HepG2 (cell line): ENCODE measurements around the gene ZSCAN21. TPM values are rescaled to one million over a fixed set of nuclear protein-coding genes. Genes with fewer than 3 reads are reported as not detected.

ENCODE experiments used
- KMT2B ChIP-seq: IDR thresholded peaks from 2 replicates; pipeline ENCODE4 v1.6.1; 2016; ENCODE audit warnings: missing genetic modification reagents, missing compliant biosample characterization
- WIZ ChIP-seq: sonication (generic); formaldehyde crosslinking; IDR thresholded peaks from 2 replicates; pipeline ENCODE4 v1.5.1; 2020; ENCODE audit warnings: mild to moderate bottlenecking, missing genetic modification reagents
- ZFP36L2 ChIP-seq: sonication (generic); formaldehyde crosslinking; IDR thresholded peaks from 2 replicates; pipeline ENCODE4 v1.4.0; 2020; ENCODE audit warnings: missing genetic modification reagents
- ZNF782 ChIP-seq: sonication (generic); formaldehyde crosslinking; IDR thresholded peaks from 2 replicates; pipeline ENCODE4 v1.4.0; 2020; ENCODE audit warnings: missing genetic modification reagents, mild to moderate bottlenecking, borderline replicate concordance
- polyA plus RNA-seq, 8 experiments: library from polyadenylated mRNA; depleted of rRNA in 3 of 8; stranded (reverse) in 7 of 8; unstranded in 1 of 8; fragments of >200 nt; fragmentation: Illumina TruSeq in 4 of 8; extraction: Trizol in 4 of 8; gene quantifications; 2 replicates each; pipeline versions ENCODE4 v1.2.1 to v1.2.3, GENCODE V29; 2011 to 2016; ENCODE audit warnings: low read depth in 4 of 8, missing spikeins in 1 of 8, mixed read lengths in 1 of 8; ENCODE audit not compliant: insufficient read depth in 1 of 8
- total RNA-seq, 5 experiments: library from RNA; depleted of rRNA; stranded (reverse); fragments of >200 nt; fragmentation: Illumina TruSeq; extraction: Trizol; gene quantifications; 2 replicates each; pipeline ENCODE4 v1.2.3, GENCODE V29; 2016; ENCODE audit warnings: low read depth in 1 of 5
- TF ChIP-seq, protein P1 (sequence below): sonication (generic); formaldehyde crosslinking; IDR thresholded peaks from 2 replicates; pipeline ENCODE4 v1.8.0; 2022; ENCODE audit warnings: missing genetic modification reagents, mild to moderate bottlenecking, moderate library complexity, borderline replicate concordance
- TF ChIP-seq, protein P2 (sequence below): fragments of 450-650 bp; IDR thresholded peaks from 2 replicates; pipeline ENCODE4 v1.6.1; 2016
- TF ChIP-seq, protein P3 (sequence below): sonication (generic); formaldehyde crosslinking; IDR thresholded peaks from 2 replicates; pipeline ENCODE4 v1.5.1; 2020; ENCODE audit warnings: mild to moderate bottlenecking, missing genetic modification reagents, borderline replicate concordance
- TF ChIP-seq, protein P4 (sequence below): IDR thresholded peaks from 2 replicates; pipeline ENCODE4 v1.6.1; 2016
- TF ChIP-seq, protein P5 (sequence below): conservative IDR thresholded peaks from 2 replicates; pipeline ENCODE4 v1.6.1; 2018; ENCODE audit warnings: missing genetic modification reagents
- TF ChIP-seq, protein P6 (sequence below): sonication (generic); formaldehyde crosslinking; IDR thresholded peaks from 2 replicates; pipeline ENCODE4 v1.4.0; 2020; ENCODE audit warnings: mild to moderate bottlenecking, missing genetic modification reagents, borderline replicate concordance

Gene ZSCAN21
- total and polyA plus RNA-seq, 2 of the 13 experiments (the other 11 are each of a cell fraction or from before 2014, with no cell fraction given) = 7.0 to 10.0 TPM

DNA sequence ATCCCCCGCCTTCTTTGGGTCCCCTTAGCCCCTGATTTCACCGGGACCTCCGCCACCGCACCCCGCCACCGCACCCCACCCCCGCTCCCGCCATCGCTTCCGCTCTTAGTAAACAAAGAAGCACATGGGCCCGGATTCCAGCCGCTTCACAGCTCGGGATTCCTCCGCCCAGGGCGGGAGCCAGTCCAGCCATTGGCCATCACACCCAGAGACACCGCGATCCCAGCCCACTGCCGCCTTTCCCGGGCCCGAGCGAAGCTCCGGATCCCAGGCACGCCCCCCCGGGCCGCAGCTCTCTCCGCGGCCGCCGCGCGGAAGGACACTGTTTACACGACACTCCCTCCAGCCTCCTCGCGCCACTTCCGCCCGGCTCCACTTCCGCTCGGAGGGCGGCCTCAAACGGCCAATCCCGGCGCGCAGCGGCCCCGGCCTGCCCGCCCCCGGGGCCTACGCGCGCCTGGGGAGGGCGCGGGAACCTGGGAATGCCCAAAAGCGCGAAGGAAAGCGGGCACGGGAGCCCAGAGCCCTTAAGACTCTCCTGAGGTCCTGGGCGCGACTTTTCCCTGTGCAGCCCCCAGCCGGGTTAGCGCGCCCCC lies 50.9 kb downstream of the ZSCAN21 start (continued):
- TF ChIP-seq, protein P1, sequence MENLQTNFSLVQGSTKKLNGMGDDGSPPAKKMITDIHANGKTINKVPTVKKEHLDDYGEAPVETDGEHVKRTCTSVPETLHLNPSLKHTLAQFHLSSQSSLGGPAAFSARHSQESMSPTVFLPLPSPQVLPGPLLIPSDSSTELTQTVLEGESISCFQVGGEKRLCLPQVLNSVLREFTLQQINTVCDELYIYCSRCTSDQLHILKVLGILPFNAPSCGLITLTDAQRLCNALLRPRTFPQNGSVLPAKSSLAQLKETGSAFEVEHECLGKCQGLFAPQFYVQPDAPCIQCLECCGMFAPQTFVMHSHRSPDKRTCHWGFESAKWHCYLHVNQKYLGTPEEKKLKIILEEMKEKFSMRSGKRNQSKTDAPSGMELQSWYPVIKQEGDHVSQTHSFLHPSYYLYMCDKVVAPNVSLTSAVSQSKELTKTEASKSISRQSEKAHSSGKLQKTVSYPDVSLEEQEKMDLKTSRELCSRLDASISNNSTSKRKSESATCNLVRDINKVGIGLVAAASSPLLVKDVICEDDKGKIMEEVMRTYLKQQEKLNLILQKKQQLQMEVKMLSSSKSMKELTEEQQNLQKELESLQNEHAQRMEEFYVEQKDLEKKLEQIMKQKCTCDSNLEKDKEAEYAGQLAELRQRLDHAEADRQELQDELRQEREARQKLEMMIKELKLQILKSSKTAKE (CRISPR knock-in tag) = 0 out of 2 replicates have a peak, but pooled peaks have one; percentile 34
- TF ChIP-seq, protein P2, sequence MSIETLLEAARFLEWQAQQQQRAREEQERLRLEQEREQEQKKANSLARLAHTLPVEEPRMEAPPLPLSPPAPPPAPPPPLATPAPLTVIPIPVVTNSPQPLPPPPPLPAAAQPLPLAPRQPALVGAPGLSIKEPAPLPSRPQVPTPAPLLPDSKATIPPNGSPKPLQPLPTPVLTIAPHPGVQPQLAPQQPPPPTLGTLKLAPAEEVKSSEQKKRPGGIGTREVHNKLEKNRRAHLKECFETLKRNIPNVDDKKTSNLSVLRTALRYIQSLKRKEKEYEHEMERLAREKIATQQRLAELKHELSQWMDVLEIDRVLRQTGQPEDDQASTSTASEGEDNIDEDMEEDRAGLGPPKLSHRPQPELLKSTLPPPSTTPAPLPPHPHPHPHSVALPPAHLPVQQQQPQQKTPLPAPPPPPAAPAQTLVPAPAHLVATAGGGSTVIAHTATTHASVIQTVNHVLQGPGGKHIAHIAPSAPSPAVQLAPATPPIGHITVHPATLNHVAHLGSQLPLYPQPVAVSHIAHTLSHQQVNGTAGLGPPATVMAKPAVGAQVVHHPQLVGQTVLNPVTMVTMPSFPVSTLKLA = peak; percentile 99
- TF ChIP-seq, protein P3, sequence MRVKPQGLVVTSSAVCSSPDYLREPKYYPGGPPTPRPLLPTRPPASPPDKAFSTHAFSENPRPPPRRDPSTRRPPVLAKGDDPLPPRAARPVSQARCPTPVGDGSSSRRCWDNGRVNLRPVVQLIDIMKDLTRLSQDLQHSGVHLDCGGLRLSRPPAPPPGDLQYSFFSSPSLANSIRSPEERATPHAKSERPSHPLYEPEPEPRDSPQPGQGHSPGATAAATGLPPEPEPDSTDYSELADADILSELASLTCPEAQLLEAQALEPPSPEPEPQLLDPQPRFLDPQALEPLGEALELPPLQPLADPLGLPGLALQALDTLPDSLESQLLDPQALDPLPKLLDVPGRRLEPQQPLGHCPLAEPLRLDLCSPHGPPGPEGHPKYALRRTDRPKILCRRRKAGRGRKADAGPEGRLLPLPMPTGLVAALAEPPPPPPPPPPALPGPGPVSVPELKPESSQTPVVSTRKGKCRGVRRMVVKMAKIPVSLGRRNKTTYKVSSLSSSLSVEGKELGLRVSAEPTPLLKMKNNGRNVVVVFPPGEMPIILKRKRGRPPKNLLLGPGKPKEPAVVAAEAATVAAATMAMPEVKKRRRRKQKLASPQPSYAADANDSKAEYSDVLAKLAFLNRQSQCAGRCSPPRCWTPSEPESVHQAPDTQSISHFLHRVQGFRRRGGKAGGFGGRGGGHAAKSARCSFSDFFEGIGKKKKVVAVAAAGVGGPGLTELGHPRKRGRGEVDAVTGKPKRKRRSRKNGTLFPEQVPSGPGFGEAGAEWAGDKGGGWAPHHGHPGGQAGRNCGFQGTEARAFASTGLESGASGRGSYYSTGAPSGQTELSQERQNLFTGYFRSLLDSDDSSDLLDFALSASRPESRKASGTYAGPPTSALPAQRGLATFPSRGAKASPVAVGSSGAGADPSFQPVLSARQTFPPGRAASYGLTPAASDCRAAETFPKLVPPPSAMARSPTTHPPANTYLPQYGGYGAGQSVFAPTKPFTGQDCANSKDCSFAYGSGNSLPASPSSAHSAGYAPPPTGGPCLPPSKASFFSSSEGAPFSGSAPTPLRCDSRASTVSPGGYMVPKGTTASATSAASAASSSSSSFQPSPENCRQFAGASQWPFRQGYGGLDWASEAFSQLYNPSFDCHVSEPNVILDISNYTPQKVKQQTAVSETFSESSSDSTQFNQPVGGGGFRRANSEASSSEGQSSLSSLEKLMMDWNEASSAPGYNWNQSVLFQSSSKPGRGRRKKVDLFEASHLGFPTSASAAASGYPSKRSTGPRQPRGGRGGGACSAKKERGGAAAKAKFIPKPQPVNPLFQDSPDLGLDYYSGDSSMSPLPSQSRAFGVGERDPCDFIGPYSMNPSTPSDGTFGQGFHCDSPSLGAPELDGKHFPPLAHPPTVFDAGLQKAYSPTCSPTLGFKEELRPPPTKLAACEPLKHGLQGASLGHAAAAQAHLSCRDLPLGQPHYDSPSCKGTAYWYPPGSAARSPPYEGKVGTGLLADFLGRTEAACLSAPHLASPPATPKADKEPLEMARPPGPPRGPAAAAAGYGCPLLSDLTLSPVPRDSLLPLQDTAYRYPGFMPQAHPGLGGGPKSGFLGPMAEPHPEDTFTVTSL = no peak
- no peak for TF ChIP-seq ZNF782
- TF ChIP-seq ZFP36L2 (CRISPR knock-in tag) = no peak
- peak; percentile 77 for TF ChIP-seq KMT2B (CRISPR knock-in tag)
- TF ChIP-seq WIZ = 0 out of 2 replicates have a peak, but pooled peaks have one; percentile 60
- TF ChIP-seq, protein P4, sequence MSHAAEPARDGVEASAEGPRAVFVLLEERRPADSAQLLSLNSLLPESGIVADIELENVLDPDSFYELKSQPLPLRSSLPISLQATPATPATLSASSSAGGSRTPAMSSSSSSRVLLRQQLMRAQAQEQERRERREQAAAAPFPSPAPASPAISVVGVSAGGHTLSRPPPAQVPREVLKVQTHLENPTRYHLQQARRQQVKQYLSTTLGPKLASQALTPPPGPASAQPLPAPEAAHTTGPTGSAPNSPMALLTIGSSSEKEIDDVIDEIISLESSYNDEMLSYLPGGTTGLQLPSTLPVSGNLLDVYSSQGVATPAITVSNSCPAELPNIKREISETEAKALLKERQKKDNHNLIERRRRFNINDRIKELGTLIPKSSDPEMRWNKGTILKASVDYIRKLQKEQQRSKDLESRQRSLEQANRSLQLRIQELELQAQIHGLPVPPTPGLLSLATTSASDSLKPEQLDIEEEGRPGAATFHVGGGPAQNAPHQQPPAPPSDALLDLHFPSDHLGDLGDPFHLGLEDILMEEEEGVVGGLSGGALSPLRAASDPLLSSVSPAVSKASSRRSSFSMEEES (CRISPR knock-in tag) = peak; percentile 43; the same call in 1 of the 2 replicates
- TF ChIP-seq, protein P5, sequence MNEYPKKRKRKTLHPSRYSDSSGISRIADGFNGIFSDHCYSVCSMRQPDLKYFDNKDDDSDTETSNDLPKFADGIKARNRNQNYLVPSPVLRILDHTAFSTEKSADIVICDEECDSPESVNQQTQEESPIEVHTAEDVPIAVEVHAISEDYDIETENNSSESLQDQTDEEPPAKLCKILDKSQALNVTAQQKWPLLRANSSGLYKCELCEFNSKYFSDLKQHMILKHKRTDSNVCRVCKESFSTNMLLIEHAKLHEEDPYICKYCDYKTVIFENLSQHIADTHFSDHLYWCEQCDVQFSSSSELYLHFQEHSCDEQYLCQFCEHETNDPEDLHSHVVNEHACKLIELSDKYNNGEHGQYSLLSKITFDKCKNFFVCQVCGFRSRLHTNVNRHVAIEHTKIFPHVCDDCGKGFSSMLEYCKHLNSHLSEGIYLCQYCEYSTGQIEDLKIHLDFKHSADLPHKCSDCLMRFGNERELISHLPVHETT = peak; percentile 92
- TF ChIP-seq, protein P6, sequence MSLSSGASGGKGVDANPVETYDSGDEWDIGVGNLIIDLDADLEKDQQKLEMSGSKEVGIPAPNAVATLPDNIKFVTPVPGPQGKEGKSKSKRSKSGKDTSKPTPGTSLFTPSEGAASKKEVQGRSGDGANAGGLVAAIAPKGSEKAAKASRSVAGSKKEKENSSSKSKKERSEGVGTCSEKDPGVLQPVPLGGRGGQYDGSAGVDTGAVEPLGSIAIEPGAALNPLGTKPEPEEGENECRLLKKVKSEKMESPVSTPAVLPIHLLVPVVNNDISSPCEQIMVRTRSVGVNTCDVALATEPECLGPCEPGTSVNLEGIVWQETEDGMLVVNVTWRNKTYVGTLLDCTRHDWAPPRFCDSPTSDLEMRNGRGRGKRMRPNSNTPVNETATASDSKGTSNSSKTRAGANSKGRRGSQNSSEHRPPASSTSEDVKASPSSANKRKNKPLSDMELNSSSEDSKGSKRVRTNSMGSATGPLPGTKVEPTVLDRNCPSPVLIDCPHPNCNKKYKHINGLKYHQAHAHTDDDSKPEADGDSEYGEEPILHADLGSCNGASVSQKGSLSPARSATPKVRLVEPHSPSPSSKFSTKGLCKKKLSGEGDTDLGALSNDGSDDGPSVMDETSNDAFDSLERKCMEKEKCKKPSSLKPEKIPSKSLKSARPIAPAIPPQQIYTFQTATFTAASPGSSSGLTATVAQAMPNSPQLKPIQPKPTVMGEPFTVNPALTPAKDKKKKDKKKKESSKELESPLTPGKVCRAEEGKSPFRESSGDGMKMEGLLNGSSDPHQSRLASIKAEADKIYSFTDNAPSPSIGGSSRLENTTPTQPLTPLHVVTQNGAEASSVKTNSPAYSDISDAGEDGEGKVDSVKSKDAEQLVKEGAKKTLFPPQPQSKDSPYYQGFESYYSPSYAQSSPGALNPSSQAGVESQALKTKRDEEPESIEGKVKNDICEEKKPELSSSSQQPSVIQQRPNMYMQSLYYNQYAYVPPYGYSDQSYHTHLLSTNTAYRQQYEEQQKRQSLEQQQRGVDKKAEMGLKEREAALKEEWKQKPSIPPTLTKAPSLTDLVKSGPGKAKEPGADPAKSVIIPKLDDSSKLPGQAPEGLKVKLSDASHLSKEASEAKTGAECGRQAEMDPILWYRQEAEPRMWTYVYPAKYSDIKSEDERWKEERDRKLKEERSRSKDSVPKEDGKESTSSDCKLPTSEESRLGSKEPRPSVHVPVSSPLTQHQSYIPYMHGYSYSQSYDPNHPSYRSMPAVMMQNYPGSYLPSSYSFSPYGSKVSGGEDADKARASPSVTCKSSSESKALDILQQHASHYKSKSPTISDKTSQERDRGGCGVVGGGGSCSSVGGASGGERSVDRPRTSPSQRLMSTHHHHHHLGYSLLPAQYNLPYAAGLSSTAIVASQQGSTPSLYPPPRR (CRISPR knock-in tag) = peak; percentile 26
